NCI-H460 (cell line): ENCODE results near the gene ZNF217. TPM values are rescaled to one million over a fixed set of nuclear protein-coding genes. Genes with fewer than 3 reads are reported as not detected.
"Not testable (repeated sequence)": the region's sequence is repeated elsewhere in the genome, so short reads cannot be mapped to it uniquely, and the experiment has no call there.

Experiments used
- DNase-seq: peaks from one replicate; pipeline ENCODE4 v3.0.0-alpha.2; 2016; ENCODE audit warnings: low read depth; ENCODE audit errors: extremely low read depth
- total RNA-seq: library from RNA; depleted of rRNA; stranded (reverse); fragments of >200 nt; shearing (Covaris generic); gene quantifications from 2 replicates; pipeline ENCODE4 v1.2.3, GENCODE V29; 2014

The ZNF217 gene
- total RNA-seq, 1 experiment from 2014 or later = 22.1 TPM

DNA sequence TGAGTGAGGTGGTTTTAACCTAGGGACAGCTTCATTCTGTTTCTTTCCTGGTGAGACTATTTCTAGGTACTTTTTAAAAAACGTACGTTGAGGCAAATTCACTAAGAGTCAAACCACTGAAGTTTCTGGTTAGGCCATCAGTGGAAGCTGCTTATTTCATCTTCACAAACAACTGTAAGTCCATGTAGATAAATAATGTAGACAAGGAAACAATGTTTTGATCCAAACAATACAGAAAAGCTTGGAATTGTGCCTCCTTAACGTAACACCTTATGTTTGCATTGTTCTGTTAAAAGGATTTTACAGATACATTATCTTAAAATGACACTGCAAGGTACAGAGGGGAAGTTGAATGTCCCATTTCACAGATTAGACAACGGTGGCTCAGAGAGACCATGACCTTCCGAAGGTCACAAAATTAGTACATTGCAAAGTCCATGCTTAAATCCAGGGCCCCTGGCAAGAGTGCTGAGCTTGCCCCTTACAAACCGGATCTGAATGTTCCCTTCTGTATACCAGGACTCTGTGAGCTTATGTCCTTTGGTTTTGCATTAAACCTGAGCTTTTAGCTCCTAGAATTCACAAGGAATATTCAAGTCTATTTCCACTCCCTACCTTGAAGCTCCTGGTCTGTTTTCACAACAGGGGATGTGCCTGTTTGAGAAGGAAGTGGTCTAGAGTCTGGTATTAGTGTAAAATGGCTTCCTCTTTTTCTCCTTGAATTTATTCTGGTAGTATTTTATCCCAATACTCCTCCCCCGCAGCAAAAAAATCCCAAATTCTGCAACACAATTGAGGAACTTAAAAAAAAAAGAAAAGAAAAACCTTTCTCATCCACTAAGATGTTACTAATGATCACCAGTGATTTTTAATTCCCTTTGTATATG, 28.9 kb upstream of the ZNF217 start:
- no peak for DNase-seq

DNA sequence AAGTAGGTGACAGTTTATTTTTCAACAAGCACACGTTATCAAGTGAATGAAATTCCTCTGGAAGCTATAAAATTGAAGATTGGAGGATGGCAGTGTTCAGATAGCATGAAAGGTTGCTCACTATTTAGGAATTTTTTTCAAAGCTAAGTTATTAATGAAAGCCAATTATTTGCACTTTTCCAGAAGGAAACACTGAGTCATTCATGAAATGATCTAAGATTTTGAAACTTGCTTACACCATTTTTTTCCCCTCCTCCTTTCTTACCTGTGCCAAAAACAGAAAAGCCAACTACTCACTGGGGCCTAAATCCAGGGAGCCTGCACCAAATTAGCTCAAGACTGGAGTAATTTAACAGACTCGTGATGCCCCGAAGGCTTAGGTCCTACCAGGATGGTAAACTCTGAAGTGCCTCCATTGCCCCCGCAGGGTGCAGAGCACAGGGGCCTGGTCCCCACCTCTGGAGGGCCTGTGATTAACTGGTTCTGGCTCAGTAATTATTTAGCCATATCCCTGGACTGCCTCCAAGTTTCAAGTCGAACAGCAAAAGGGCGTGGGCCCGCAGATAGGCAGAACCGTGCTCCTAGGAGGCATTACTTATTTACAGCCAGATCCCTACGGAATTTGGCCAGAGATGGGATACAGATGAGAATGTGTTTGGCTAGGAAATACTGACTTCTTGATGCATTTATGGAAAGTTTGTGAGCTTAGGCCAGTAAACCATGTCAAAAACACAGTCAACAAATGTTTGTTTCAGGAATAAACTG, 28.0 kb upstream of the ZNF217 start:
- DNase-seq = peak; percentile 82

DNA sequence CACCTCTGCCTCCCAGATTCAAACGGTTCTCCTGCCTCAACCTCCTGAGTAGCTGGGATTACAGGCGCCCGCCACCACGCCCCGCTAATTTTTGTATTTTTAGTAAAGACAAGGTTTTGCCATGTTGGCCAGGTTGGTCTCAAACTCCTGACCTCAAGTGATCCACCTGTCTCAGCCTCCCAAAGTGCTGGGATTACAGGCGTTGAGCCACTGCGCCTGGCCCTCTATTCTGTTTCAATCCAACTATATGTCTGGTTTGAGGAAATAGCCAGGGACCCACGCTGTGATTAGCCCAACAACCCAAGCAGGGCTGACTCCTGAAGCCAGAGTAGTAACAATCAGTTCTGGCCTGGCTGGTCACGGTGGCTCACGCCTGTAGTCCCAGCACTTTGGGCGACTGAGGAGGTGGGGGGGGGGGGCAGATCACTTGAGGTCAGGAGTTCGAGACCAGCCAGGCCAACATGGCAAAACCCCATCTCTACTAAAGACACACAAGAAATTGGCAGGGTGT, 24.9 kb upstream of the ZNF217 start:
- not testable (repeated sequence) for DNase-seq

GRCh38 chr20:53617791-53618489, 24.3 kb upstream of the ZNF217 start:
- DNase-seq = no peak

DNA sequence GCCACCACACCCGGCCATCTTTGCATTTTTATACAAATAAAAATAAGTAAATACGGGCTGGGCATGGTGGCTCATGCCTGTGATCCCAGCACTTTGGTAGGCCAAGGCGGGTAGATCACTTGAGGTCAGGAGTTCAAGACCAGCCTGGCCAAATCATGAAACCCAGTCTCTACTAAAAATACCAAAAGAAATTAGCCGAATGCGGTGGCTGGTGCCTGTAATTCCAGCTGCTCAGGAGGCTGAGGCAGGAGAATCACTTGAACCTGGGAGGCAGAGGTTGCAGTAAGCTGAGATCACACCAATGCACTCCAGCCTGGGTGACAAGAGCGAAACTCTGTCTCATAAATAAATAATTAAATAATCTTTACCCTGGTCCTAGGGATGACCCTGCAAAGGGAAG, 22.9 kb upstream of the ZNF217 start:
- DNase-seq = not testable (repeated sequence)

GRCh38 chr20:53613748-53614147, 20.1 kb upstream of the ZNF217 start:
- DNase-seq = no peak

GRCh38 chr20:53612289-53612688, 18.6 kb upstream of the ZNF217 start:
- not testable (repeated sequence) for DNase-seq

DNA sequence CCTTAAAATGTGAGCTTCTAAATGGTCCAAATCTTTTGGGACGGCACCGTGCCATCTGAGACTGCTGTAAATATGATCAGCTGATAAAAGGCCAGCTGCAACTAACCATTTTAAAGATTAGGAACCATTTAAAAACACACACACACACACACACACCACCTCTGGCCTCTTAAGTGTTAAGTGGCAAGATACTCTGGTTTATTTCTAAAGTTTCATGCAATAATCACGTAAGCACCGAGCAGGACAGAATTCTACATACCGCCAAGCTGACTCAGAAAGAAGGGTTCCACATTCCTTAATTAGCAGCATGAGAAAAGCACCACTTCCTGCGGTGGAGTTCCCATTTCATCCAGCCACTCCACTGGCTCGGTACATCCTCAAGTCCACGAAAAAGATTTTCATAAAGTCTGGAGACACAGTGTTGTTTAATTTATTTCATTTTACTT, 17.8 kb upstream of the ZNF217 start:
- DNase-seq = peak; percentile 93

- DNase-seq = peak; percentile 76
Observed at GRCh38 chr20:53609491-53610445, 16.1 kb upstream of the ZNF217 start.

DNA sequence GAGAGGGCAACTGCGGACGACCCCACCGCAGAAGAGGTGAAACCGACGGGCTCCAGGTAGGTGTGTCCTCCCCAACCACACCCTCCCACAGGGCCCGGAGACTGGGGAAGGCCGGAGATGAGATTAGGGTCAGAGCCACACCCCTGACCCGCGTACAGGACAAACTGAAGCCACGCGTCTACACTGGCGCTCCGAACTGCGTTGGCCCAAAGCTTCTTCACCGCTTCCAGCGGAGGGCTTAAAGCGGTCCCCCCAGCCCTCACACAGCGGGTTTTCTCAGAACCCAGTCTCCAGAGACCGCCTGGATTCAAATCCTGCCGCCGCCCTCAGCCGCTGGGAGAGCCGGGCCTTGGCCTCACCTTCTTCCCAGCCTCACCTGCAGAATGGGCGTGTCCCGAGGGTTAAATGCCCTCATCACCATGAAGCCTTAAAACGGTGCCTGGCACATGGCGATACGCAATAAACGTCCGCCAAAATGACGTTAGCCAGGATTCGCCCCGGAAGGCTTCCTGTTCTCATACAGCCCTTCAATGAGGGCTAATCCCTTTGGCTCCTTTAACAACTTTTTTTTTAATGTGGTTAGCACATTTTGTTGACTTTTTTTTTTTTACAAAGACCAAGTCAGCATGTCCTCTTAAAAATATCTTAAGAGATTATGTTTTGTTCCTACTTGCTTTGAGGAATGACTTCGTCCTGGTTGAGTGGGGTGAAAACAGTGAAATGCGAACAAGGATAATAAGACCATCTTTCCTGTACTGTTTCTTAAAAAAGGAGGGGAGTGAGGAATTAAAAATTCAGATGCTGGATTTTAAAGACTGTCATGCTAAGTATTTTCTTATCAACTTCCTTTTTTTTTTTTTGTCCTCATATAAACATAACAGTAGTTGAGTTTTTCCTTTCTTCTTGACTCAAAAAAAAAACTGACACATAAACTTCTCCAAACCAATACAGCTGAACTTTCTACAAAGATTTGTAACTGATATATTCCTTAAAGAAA, 15.1 kb upstream of the ZNF217 start:
- DNase-seq = no peak

- no peak for DNase-seq
Observed at GRCh38 chr20:53608071-53608455, 14.4 kb upstream of the ZNF217 start.

- no peak for DNase-seq
Observed at GRCh38 chr20:53606364-53606985, 12.8 kb upstream of the ZNF217 start.

DNA sequence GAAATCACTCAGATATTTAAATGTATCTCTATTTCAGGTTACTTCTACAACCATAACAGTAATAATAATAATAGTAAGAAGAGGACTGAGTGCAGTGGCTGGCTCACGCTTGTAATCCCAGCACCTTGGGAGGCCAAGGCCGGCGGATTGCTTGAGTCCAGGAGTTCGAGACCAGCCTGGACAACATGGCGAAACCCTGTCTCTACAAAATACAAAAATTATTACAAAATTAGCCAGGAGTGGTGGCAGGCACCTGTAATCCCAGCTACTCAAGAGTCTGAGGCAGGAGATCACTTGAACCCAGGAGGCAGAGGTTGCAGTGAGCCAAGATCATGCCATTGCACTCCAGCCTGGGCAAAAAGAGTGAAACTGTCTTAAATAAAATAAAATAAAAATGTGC, 11.8 kb upstream of the ZNF217 start:
- DNase-seq = not testable (repeated sequence)

DNA sequence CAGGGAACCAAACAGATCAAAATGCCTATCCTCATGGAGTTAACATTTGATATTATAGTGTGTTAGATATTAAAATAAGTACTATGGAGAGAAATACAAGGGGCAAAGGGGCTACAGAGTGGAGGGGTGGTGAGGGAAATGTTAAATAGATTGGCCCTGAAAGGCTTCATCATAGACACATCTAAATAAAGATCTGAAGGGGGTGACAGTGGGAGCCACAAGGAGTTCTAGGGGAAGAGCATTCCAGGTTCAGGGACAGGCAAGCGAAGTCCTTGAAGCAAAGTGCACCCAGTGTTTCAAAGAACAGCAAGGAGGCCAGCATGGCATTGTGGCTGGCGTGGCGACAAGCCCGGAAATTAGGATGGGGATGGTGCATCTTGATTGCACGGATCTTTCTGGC, 11.2 kb upstream of the ZNF217 start:
- DNase-seq = not testable (repeated sequence)

DNA sequence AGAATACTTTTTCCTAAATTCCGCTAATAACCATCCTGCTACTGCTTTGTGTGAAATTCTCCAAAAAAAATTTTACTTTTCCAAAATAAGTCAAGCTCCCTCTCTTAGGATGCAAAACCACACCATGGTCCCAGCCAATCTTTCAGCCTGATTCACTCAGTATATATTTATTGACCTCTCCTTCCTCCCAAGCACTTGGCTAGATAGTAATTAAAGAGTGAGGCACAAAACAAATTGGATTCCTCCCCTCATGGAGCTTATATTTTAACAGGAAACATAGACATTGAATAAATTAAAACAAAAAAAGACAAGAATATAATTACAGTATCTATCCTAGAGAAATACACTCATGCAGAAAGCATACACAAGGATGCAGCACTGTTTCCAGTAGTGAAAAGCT, 9.0 kb upstream of the ZNF217 start:
- DNase-seq = no peak

GRCh38 chr20:53599910-53600632, 6.4 kb upstream of the ZNF217 start:
- no peak for DNase-seq

DNA sequence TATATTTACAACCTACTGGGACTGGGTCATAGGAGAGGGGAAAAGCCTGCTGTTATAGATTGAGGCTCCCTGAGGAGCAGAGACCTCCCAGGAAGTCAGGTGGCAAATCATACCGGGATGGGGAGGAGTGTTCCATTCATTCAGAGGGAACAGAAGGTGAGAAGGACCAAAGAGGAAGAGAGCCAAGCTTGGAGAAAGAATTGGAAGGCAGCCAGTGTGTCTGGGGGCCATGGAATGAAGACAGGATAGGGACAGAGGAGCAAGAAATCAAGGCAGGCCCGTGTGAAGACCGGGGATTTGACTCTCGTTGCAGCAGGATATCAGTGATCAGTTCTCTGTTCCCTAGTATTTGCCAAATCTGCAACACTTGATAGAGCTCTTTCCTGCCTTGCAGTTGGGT, 5.7 kb upstream of the ZNF217 start:
- no peak for DNase-seq

- DNase-seq = no peak
Observed at GRCh38 chr20:53599044-53599362, 5.4 kb upstream of the ZNF217 start.
